ENCODE measurements around the gene MCF2L.

DNA sequence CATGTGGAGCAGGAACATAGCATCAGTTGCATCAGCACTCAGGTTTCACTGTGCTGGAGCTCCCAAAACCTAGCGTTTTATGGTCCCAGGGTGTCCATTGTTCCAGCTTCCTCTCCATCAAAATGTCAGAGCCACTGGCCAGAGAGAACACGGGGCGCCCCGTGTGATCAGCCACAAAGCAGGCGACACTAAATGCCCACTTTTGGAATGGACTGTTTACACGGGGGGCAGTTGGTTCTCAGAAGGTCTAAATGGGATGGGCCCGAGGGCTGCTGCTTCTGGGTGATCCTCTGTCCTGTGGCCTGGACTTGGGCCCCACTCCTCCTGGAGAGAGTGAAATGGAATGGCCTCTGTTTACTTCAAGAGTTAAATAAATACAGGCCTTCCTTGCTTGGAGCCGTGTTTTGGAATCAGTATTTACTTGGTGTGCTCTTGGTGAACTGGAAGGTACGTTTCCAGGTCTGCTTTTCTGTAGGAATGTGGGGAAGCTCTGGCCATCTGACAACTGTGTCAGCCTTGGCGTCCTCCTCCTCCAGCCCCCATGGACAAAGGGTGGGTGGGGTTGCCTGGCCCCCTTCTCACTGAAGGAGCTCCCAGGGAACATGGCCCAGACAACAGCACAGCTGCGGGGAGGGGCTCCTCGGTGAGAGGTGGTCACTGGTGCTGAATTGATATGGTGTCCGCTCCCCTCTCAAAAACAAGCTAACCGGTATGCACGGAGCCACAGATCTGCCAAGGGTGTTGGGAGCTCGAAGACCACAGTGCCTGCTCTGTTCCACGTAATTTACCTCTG lies 16.1 kb upstream of the MCF2L start:
- TF ChIP-seq CTCF (IDR thresholded peaks at IDR 0.05; ENCODE audit: insufficient read depth, low read length, poor library complexity, severe bottlenecking) (no peak), EZH2phosphoT487 (conservative IDR thresholded peaks at IDR 0.05; ENCODE audit: low read length) (no peak)
